ENCODE data around the gene REEP5.

DNA sequence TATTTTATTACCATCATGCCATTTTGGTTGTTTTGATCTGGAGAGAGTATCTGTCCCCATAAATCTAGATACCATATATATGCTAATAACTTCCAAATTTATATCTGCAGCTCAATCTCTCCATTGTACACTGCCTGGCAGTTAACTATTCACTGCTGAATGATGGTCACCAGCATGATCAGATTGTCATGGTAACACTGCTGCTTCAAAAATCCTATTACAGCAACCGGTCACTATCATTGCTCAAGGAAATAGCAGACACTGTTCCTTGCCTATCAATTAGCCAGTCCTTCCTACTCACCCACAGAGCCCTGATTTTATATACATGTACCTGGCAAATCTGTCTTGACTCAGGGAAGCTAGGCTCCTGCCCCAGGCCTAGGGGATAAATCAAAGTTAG lies 11.5 kb downstream of the REEP5 start:
- TF ChIP-seq, protein P1, sequence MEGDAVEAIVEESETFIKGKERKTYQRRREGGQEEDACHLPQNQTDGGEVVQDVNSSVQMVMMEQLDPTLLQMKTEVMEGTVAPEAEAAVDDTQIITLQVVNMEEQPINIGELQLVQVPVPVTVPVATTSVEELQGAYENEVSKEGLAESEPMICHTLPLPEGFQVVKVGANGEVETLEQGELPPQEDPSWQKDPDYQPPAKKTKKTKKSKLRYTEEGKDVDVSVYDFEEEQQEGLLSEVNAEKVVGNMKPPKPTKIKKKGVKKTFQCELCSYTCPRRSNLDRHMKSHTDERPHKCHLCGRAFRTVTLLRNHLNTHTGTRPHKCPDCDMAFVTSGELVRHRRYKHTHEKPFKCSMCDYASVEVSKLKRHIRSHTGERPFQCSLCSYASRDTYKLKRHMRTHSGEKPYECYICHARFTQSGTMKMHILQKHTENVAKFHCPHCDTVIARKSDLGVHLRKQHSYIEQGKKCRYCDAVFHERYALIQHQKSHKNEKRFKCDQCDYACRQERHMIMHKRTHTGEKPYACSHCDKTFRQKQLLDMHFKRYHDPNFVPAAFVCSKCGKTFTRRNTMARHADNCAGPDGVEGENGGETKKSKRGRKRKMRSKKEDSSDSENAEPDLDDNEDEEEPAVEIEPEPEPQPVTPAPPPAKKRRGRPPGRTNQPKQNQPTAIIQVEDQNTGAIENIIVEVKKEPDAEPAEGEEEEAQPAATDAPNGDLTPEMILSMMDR (IDR thresholded peaks at IDR 0.05) = no peak
- TF ChIP-seq POLR2A (IDR thresholded peaks at IDR 0.05) = no peak

Data from esophagus squamous epithelium (tissue), 4 donors.